Stimulated activated CD4-positive, alpha-beta T cell treated with anti-CD3 and anti-CD28 coated beads, Interleukin-2, amount 100 ng/mL, for 4 hours (primary cell): Measurements from ENCODE around the gene CDKAL1.

Experiments used
- DNase-seq: peaks from one replicate; pipeline ENCODE4 v3.0.0-alpha.2; 2020; ENCODE audit warnings: low read depth

The CDKAL1 gene

DNA sequence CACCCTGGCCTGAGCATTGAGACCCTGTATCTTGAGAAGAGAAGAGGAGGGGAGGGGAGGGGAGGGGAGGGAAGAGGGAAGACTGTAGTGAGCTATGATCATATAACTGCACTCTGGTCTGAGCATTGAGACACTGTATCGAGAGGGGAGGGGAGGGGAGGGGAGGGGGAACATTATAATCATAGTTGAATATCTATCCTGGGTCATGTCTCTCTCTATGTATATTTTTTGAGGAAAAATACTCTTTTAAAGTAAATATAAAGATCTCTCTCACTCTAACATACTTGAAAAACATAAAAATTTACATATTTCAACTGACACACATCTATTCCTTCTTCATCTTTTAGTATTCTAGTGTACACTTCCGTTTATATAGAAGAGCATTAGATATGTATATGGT is 431.0 kb downstream of the CDKAL1 start:
- DNase-seq: no peak

DNA sequence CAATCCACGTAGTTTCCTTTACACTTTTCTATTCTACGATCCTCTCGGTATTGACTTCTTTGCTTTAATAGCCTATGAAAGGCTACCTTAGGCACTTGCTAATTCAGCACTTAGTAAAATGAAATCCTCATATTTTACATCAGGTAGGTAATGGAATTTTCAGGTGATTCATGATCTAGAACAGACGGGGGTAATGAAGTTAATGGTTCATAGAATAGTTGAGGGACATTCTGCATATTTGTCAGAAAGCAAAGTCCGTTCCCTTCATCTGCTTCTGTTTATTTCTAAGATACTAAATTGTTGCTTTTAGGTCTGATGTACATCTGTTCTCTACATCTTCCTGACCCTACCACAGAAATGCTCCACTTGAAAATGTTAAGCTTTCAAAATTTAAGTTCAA is 431.7 kb downstream of the CDKAL1 start:
- no peak for DNase-seq

DNA sequence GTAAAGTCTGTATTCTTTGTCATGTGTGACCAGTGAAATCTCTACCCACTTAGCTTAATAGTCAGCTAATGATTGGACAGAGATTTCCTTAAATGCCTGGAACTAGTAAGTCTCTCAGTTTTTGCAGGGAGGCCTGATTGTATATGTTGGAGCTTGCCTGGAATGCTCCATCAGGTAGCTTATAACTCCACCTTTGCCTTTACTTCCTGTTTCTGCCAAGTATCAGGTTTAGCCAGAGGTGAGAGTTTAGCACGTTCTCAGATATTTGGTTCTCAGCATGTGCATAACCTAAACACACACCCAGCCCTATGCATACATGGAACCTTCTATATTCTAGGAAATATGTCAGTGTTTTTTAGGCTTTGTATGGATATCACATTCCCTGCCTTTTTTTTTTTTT is 435.3 kb downstream of the CDKAL1 start:
- DNase-seq: no peak

DNA sequence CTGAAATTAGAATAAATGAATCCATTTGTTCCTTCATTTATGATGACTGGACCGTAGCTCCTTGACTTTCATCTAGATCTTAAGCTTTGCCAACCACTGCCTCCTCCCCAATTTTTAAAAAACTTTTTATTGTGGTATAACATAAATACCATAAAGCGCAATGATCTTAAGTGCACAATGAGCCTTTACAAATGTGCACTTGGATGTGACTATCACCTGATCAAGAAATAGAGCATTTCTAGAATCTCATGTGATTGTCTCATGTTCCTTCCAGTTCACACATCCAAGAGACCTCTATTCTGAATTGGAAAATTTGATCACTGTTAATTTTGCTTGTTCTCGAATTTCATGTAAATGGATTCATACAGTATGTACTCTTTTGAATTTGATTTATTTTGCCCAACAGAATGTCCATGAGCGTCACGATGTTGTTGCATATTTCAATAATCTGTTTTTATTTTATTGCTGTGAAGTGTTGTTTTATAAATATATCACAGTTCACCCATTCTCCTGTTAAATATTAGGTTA is 442.2 kb downstream of the CDKAL1 start:
- DNase-seq: no peak

DNA sequence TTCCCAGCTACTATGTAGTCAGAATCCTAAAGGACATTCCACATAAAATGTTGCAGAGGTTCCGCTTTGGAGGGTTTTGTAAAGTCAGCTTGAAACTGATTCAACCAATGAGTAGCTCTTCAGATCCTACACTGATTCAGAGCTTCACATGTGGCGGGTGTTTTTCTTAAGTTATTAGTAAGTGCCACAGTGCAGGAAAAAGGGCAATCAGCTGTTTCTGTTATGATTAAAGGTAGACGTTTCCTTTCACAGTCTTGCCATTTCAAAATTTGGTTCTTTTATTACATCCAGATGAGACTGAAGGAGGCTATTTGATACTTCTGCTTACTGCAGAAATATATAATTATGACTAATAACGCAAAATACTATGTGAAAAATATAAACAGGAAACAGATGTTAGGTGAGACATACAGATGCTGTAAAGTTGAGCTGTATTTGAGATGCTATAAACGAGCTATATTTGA is 443.9 kb downstream of the CDKAL1 start:
- DNase-seq: no peak

DNA sequence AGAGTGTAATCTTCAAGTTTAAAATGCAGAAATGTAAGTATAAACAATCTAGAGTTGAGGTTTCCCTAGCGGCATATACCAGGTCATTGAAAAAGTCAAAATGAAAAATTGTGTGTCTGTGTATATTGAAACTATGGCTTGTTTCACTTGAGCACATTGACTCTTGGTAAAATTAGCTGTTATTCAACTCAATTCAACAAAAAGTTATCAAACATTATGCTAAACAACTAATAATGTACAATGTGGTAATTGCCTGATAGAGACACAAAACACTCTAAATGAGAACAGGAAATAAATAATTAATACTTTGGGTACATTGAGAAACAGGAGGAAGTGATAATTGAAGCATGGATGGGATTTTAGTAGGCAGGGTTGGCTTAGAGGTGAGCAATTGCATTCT is 444.8 kb downstream of the CDKAL1 start:
- DNase-seq: no peak

DNA sequence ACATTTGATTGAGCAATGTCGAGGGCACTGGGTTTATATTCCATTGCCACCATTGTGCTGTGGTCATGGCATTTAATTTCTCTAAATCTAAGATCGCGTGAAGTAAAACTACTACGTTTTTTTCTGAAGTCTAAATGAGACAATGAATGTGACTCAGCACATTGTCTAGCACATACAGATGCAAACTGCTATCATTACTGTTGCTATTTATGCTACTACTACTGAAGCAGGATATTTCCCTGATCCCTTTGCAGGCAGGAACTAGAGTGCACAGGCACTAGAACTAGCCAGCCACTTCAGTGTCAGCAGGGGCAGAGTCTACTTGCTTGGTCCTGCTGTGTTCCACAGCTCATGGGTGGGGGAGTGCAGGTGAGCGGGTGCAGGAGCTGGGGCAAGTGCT is 449.7 kb downstream of the CDKAL1 start:
- no peak for DNase-seq

DNA sequence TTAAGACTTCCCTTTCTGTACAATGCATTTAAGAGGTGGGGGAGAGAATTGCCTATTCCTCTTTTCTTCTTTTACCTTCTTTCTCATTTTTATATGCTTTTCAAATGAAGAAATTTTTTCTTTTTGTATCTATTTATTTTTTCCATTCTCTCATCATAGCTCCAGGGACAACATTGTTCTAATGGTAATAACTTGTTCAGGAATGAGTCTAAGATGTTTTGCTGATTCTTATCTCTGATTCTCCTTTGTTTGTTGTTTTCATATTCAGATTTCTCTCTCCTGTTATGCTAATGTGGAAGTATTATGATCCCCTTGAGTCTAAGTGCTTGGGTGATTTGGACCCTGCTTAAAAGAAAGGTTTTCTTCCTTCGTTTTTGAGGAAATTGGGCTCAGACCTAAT is 451.6 kb downstream of the CDKAL1 start:
- no peak for DNase-seq

DNA sequence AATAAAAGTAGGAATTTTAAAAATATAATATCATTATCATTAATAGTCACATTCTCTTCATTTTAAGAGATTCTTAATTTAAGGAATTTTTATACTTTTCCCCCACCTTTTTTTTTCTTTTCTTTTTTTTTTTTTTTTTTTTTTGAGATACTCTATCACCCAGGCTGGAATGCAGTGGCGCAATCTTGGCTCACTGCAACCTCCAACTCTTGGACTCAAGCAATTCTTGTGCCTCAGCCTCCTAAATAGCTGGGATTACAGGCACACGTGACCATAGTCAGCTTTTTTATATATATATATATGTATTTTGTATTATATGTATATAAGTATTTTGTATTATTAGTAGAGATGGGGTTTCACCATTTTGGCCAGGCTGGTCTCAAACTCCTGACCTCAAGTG is 457.7 kb downstream of the CDKAL1 start:
- no peak for DNase-seq

DNA sequence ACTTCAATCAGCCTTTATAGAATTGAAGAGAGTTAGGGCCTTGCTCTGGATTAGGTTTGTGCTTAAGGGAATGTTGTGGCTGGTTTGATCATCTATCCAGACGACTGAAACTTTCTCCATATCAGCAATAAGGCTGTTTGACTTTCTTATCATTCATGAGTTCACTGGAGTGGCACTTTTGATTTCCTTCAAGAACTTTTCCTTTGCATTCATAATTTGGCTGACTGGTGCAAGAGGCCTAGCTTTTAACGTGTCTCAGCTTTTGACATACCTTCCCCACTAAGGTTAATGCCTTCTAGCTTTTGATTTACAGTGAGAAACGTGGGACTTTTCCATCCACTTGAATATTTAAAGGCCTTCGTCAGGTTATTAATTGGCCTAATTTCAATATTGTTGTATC is 461.8 kb downstream of the CDKAL1 start:
- DNase-seq: no peak

DNA sequence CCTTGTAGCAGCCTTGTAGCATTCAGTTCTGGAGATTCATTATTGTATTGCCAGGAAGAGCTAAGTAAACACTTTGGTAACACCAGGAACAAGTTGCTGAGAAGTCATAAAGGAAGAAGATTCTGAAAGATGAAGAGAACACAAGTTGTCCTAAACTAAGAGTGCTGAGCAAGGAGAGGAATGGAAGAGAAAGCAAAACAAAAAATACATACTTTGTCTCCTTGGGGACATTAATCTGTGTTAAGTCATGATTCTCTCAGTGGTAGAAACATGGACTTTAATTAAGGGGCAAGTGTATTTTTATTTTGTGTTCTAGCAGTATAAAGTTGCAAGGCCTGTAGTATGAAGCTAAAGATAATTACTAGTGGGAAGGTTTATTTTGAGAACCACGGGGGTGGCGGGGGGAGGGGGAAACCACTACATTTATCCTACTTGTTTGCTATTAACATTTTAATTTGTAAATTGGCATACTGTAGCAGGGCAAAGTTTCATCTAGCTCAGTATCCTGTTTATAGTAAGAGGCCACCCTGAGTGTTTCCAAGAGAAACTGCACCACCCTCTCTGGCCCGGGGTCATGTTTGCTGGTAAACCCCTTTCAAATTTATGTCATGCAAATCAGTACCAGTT is 463.0 kb downstream of the CDKAL1 start:
- no peak for DNase-seq

DNA sequence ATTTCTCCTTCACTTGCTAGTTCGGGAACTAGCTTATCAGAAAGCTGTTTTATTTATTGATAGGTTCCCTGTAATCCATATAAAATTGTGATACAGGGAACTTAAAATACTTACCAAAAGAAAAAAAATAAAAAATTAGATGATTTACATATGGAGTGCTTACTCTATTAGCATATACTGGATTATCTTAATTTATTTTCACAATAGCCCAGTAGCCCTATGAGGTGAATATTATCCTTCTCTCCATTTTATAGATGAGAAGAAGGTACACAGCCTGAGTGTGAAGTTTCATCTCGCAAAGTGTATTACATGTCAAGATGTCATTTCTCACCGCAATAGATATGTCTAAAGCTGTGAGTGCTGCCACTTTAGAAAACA is 463.5 kb downstream of the CDKAL1 start:
- no peak for DNase-seq

DNA sequence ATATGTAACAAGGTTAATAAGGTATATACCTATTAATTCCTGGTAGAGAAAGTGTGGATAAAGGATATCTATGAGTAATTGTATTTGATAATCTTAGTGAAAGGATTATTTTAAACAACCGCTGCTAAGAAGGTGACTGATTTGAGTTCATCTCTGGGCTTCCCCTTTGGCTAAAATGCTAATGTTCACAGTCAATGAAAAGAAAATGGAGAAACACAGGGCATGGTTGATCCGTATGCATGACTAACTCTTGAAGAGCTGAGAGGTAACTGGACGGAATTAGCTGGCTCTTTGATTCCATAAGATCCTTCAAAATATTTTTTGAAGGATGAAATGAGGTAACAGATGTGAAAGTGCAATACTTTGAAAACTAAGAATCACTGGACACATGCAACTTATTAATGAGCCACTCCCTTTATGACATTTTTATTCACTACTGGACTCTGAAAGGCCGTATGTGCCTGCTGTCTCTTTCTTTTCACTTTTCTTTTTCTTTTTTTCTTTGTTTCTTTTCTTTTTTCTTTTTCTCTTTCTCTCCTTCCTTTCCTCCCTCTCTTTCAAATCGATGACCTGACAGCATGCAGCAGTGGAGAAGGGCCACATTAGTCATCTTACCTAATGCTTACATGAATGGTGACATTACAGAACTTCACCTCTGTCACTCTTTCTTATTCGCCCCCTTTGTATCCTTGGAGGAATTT is 464.6 kb downstream of the CDKAL1 start:
- no peak for DNase-seq

DNA sequence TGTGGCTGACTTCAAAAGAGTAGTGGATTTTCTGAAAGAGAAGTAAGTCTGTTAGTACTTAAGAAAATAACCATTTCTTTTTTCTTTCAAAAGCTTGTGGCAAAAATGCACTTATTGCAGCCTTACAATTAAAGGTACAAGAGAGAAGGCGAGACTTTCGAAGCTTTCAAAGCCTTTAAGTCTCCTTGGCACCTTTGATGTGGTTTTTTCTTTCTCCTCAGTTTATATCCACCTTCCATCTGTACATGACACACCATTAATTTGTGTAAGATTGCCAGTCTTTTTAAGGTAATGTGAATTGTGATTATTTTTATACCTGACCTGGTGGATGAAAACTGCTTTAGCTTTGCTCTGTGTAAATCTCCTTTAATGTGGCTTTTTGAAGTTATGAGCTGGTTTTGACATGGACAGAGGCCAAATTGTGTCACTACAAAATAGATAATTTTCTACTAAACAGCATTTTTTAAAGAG is 466.1 kb downstream of the CDKAL1 start:
- DNase-seq: no peak

DNA sequence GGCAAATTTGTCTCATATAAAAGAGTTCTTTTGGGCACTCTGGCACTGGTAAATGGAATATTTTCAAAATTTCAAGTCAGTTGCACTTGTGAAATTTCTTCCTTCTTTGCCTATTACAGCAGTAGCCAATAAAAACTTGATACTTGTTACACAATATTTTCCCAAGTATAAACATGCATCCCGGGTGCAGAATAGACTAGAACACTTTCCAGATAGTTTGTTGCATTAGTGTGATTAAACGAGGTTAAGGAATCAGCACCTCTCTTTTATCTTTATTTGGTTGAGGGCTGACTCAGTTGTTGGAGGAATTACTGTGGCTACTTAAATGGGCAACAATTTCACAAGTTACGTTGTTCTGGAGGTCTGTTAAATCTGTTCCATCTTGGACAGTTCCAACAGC is 467.5 kb downstream of the CDKAL1 start:
- DNase-seq: no peak

DNA sequence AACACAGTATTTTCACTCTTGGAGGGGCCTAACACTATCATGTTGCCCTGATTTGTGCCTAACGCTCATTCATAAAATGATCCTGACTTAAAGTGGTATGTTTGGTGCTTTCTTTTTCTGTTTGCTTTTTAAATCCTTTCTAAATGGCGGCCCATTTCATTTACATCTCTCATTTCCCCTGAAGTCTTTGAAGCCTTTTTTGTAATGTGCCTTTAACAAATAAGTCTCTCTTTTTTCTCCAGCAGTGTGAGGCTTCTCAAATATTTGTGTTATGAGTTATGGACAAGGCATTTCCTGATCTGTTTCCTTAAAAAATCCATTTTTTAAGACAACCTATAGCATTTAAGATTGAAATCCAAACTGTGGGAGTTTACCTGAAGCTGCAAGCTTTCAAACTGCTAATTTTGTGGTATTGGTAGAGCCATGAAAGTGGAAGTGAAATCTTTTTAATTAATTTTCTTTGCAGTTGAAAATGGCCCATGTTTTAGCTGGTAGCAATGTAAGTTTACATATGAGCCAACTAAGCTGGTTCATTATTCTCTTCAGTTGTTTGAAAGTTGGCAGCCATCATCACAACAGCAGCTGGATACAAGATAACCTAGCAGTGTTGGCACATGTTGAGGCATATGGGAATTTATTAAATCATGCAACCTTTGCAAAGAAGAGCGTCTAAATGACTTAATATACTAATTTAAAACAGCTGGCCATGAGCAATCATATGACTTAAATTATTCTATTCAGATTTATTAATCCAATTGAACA is 469.7 kb downstream of the CDKAL1 start:
- DNase-seq: no peak

DNA sequence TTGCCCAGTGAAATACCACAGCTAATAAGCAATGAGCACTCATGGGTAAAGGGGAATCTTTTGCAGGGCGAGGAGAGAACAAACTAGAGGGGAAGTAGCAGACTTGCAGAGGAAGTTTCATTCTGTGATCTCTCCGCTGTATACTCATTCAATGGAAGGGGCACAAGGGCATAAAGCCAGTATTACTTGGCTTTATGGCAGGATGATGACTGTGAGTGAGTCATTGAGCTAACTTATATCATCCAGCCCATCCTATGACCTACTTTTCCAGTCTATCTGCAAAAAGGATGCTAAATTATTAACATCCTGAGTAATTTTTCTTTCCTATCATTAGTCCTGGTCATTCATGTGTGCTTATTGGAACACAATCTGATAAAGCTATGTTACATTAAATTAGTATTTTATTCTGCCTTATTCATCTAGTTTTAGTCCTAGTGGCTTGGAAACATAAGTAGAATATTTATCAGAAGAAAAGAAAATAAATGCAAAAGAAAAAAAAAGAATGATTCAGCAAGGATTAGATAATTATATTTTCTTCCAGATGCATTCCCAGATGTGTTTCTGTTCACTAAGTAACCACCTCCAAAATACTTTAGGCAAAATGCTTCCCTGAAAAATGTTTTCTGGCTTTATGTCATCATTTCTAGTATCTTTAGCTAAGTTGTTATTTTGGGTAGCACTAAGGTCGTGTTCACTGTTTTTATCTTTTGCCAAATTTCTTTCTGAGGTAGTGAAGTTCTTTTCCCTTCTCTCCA is 471.7 kb downstream of the CDKAL1 start:
- DNase-seq: no peak

DNA sequence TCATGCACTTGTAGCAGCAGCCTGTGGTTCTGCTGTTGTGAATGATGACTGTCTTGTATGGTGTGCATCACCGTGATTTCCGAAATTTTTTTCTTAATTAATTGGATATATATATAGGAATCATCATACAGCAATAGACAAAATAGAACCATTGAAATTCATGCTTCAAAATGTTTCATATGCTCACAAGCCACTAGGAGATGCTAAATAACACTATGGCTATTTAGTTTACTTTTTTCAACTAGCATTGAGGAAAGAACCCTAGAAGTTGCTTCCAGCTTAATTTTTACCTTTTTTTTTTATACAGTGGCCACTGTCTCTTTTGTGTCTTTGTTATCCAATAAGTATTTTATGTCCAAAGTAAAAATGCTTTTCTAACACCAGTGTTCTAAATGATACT is 485.4 kb downstream of the CDKAL1 start:
- DNase-seq: no peak

DNA sequence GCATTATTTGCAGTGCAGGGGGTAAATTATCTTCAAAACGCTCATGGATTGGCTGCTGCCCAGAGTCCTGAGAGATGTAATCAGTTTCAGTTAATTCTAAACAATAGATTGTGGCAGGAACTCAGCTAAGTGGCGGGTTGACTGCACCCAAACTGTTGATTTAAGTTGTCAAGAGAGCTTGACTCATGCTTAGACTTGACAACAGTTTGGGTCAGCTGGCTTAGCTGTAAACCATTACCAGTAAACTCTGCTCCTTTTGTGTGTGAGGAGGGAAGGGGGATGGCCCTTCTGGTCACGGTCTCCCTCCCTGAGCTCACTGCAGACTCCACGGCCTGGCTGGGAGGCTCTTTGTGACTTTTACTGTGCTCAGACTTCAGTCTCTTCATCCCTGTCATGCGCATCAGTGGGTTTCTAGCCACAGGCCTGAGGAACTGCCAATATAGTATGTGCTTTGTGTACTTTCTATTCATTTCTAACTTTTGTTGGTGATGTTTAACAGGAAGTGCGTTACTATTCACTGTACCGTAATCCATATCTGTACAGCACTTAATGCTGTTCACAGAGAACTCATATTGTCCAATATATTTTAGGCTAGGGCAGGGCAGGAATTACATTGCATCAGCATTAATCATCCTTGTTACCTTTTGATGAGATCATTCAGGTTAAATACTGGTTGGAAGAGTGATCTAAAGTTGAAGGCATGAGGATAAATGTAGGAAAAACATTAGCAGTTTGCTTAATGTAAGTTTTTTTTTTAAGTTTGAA is 488.3 kb downstream of the CDKAL1 start:
- DNase-seq: no peak

DNA sequence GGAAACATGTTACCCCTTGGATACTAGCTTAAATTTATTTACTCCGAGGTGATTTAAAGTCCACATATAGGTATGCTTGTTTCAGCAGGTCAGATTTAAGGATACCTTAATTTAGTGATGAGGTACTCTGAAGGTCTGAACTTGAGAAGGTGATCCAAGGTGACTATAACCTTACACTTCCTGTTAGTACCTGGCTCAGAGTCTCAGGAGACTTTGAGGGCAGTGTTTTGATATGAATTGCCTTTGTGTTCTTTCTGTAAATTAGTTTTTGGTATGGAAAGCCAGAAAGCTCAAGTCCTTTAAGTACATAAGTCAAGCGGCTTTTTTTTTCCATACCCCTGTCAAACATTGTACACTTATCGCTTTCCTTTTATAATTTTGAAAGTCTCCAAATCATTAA is 489.0 kb downstream of the CDKAL1 start:
- DNase-seq: no peak

DNA sequence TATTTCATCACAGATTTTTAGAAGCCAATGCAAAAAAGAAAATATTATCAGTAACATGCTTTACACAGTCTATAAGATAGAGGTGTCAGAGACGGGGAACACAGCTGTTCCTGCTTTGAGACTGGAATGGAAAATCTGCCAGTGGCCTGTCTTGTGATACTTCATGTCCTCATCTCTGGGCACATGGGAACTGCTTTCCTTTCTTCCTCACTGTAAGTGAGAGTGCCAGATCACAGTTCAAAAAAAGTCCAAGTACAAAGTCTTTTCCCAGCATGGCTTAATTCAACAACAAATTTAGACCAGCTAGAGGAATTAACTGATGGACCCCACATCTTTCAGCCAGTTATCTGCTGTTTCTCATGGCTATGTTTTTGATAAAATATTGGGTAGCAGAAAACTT is 490.4 kb downstream of the CDKAL1 start:
- no peak for DNase-seq
